AG10803 (cell line): ENCODE data around the gene PEX5L.

ENCODE experiments used
- DNase-seq: peaks from one replicate; pipeline ENCODE4 v3.0.0; 2010; ENCODE audit warnings: low read depth
- H3K4me3 ChIP-seq: 2 replicates; pipeline ENCODE4 v1.5.1; 2011; ENCODE audit warnings: mild to moderate bottlenecking, low read length, control low read depth
- CTCF ChIP-seq: conservative IDR thresholded peaks from 2 replicates; pipeline ENCODE4 v1.5.1; 2011; ENCODE audit warnings: mild to moderate bottlenecking, low read length, control low read depth, inconsistent platforms

Gene PEX5L

GRCh38 chr3:180036671-180037455 is at the start of gene PEX5L:
Gene PEX5L, minus strand, starts transcription at chr3:180036937. Its CDS starts 338 bp downstream, at chr3:180036599.
- H3K4me3 ChIP-seq, result peak within 1 kb of the TSS; percentile 45
- DNase-seq, result peak; percentile 19
- no peak for TF ChIP-seq CTCF

GRCh38 chr3:180085122-180085710 is 48.5 kb upstream of the PEX5L start:
- no peak for TF ChIP-seq CTCF
- no peak overlapping the region for H3K4me3 ChIP-seq
- no peak for DNase-seq

- TF ChIP-seq CTCF, result no peak
- DNase-seq, result no peak
- no peak overlapping the region for H3K4me3 ChIP-seq
Measured at GRCh38 chr3:180082699-180083098, 46.0 kb upstream of the PEX5L start.

GRCh38 chr3:180078592-180078991 is 41.9 kb upstream of the PEX5L start:
- H3K4me3 ChIP-seq, result no peak overlapping the region
- no peak for TF ChIP-seq CTCF
- no peak for DNase-seq

- DNase-seq, result no peak
- no peak for TF ChIP-seq CTCF
- no peak overlapping the region for H3K4me3 ChIP-seq
Measured at GRCh38 chr3:180073561-180073960, 36.8 kb upstream of the PEX5L start.

- H3K4me3 ChIP-seq, result no peak overlapping the region
- no peak for TF ChIP-seq CTCF
- DNase-seq, result no peak
Measured at GRCh38 chr3:180072786-180073185, 36.0 kb upstream of the PEX5L start.

GRCh38 chr3:180070925-180071324 is 34.2 kb upstream of the PEX5L start:
- H3K4me3 ChIP-seq, result no peak overlapping the region
- DNase-seq, result no peak
- no peak for TF ChIP-seq CTCF
